ENCODE data around the gene PSENEN.
"Not testable (repeated sequence)": the region's sequence is repeated elsewhere in the genome, so short reads cannot be mapped to it uniquely, and the experiment has no call there.

PSENEN gene

GRCh38 chr19:35719402-35720162, 25.9 kb upstream of the PSENEN start:
- no peak for DNase-seq

GRCh38 chr19:35720163-35720524, 25.3 kb upstream of the PSENEN start:
- no peak for DNase-seq

GRCh38 chr19:35720648-35721047, 24.8 kb upstream of the PSENEN start:
- DNase-seq, result no peak

- DNase-seq, result no peak
These were observed 24.1 kb upstream of the PSENEN start for GRCh38 chr19:35721374-35721773.

- DNase-seq, result no peak
These were observed 23.0 kb upstream of the PSENEN start for GRCh38 chr19:35722461-35722860.

GRCh38 chr19:35722897-35723296, 22.6 kb upstream of the PSENEN start:
- DNase-seq, result no peak

GRCh38 chr19:35723671-35724070, 21.8 kb upstream of the PSENEN start:
- no peak for DNase-seq

- DNase-seq, result not testable (repeated sequence)
These were observed 21.3 kb upstream of the PSENEN start for GRCh38 chr19:35724132-35724531.

GRCh38 chr19:35724560-35724959, 20.9 kb upstream of the PSENEN start:
- DNase-seq, result no peak

GRCh38 chr19:35725216-35725861, 20.1 kb upstream of the PSENEN start:
- DNase-seq, result no peak

GRCh38 chr19:35727053-35727955, 18.1 kb upstream of the PSENEN start:
- DNase-seq, result no peak

- no peak for DNase-seq
These were observed 17.3 kb upstream of the PSENEN start for GRCh38 chr19:35727956-35728706.

GRCh38 chr19:35729021-35729420, 16.4 kb upstream of the PSENEN start:
- DNase-seq, result no peak

GRCh38 chr19:35729763-35730162, 15.7 kb upstream of the PSENEN start:
- DNase-seq, result no peak

GRCh38 chr19:35730326-35730725, 15.1 kb upstream of the PSENEN start:
- no peak for DNase-seq

GRCh38 chr19:35731353-35731752, 14.1 kb upstream of the PSENEN start:
- no peak for DNase-seq

GRCh38 chr19:35731779-35732405, 13.6 kb upstream of the PSENEN start:
- DNase-seq, result no peak

- no peak for DNase-seq
These were observed 12.8 kb upstream of the PSENEN start for GRCh38 chr19:35732540-35733179.

- DNase-seq, result no peak
These were observed 12.0 kb upstream of the PSENEN start for GRCh38 chr19:35733180-35734125.

- no peak for DNase-seq
These were observed 11.2 kb upstream of the PSENEN start for GRCh38 chr19:35734273-35734672.

GRCh38 chr19:35734889-35735288, 10.6 kb upstream of the PSENEN start:
- no peak for DNase-seq
